HG03378 (cell line): ENCODE results near the gene RAVER1.
A peak's percentile ranks its signal among the peaks of the same experiment; 100 is the strongest.
"Not testable (repeated sequence)": the region's sequence is repeated elsewhere in the genome, so short reads cannot be mapped to it uniquely, and the experiment has no call there.

Source experiments
- ATAC-seq: cut with Tn5 transposase; IDR thresholded peaks from one replicate; pipeline ENCODE4 v1.9.1; 2021; ENCODE audit warnings: mild to moderate bottlenecking, moderate library complexity; ENCODE audit not compliant: unreplicated experiment

The RAVER1 gene

GRCh38 chr19:10346509-10346908 lies 13.2 kb upstream of the RAVER1 start:
- no peak for ATAC-seq

GRCh38 chr19:10344780-10345179 lies 11.5 kb upstream of the RAVER1 start:
- ATAC-seq: no peak

GRCh38 chr19:10343495-10343894 lies 10.2 kb upstream of the RAVER1 start:
- no peak for ATAC-seq

GRCh38 chr19:10339977-10340376 lies 6.6 kb upstream of the RAVER1 start:
- no peak for ATAC-seq

- no peak for ATAC-seq
Measured at GRCh38 chr19:10339380-10339960, 6.1 kb upstream of the RAVER1 start, which contains the start of gene ICAM3. TSS of gene ICAM3 (minus strand) at chr19:10339624. CDS start at chr19:10339614, 10 bp downstream.

GRCh38 chr19:10338940-10339339 lies 5.6 kb upstream of the RAVER1 start:
- no peak for ATAC-seq

- ATAC-seq: not testable (repeated sequence)
Measured at GRCh38 chr19:10336725-10337124, 3.4 kb upstream of the RAVER1 start.

- no peak for ATAC-seq
Measured at GRCh38 chr19:10335352-10335985, 2.1 kb upstream of the RAVER1 start.

GRCh38 chr19:10334588-10335351 lies 1.4 kb upstream of the RAVER1 start:
- ATAC-seq: no peak

- no peak for ATAC-seq
Measured at GRCh38 chr19:10333758-10334587, 644 bp upstream of the RAVER1 start.

GRCh38 chr19:10332158-10332964 lies 968 bp downstream of the RAVER1 start:
- peak; percentile 13 for ATAC-seq

GRCh38 chr19:10329555-10329954 lies 3.8 kb downstream of the RAVER1 start:
- no peak for ATAC-seq

GRCh38 chr19:10328558-10329429 lies 4.5 kb downstream of the RAVER1 start:
- no peak for ATAC-seq

GRCh38 chr19:10327793-10328192 lies 5.5 kb downstream of the RAVER1 start:
- ATAC-seq: no peak

- ATAC-seq: no peak
Measured at GRCh38 chr19:10325732-10326131, 7.6 kb downstream of the RAVER1 start.

- no peak for ATAC-seq
Measured at GRCh38 chr19:10321874-10322835, 11.2 kb downstream of the RAVER1 start.

GRCh38 chr19:10321417-10321797 lies 11.9 kb downstream of the RAVER1 start:
- ATAC-seq: no peak
